GM10248 (cell line): ENCODE results near the gene RNF41.

Experiments
- CTCF ChIA-PET: fragments of 300-600 bp; sonication (Branson Sonifier 250); formaldehyde crosslinking; extraction: SDS; loops from one replicate; lab custom pipeline; 2021; ENCODE audit warnings: antibody characterized with exemption; lab: Yijun Ruan, JAX
- POLR2A ChIA-PET: fragments of 350-650 bp; sonication (Branson Sonifier 250); formaldehyde crosslinking; extraction: SDS; loops from one replicate; lab custom pipeline; 2020; ENCODE audit warnings: antibody characterized with exemption; lab: Yijun Ruan, JAX
- DNase-seq: peaks from one replicate; pipeline ENCODE4 v3.0.0; 2012; ENCODE audit errors: extremely low spot score
- CTCF ChIP-seq: IDR thresholded peaks from 2 replicates; pipeline ENCODE4 v1.5.1; 2012; ENCODE audit warnings: mild to moderate bottlenecking, low read depth; ENCODE audit errors: extremely low read depth, missing control alignments, control extremely low read depth

RNF41 gene

GRCh38 chr12:56178347-56178746 lies 43.4 kb downstream of the RNF41 start:
- ChIA-PET CTCF (interaction anchor here (1.2 to 11.9 kb wide), 6 partner anchors 11 to 60 kb away, joined by 3 to 96 read pairs (median 4); partner anchors contain the start of genes ESYT1, SMARCC2 and ZC3H10), POLR2A (no interaction called here)
- TF ChIP-seq CTCF: no peak
- DNase-seq: no peak

GRCh38 chr12:56172839-56173238 lies 48.9 kb downstream of the RNF41 start:
- ChIA-PET CTCF (interaction anchor here (1.9 to 11.9 kb wide), 2 partner anchors 17 to 46 kb away, joined by 4 to 96 read pairs; partner anchors contain the start of gene SMARCC2), POLR2A (interaction anchor here (0.7 to 1.3 kb wide), 2 partner anchors 10 to 11 kb away, joined by 3 to 4 read pairs; no protein-coding TSS in a partner anchor)
- no peak for DNase-seq
- no peak for TF ChIP-seq CTCF

GRCh38 chr12:56169229-56169759 lies 52.4 kb downstream of the RNF41 start:
- ChIA-PET CTCF (interaction anchor here (1.0 to 1.2 kb wide), 2 partner anchors 20 to 43 kb away, joined by 3 read pairs; partner anchors contain the start of gene SMARCC2), POLR2A (interaction anchor here (0.6 kb wide), 1 partner anchor 42 kb away, joined by 3 read pairs; no protein-coding TSS in a partner anchor)
- no peak for DNase-seq
- no peak for TF ChIP-seq CTCF

GRCh38 chr12:56165369-56165768 lies 56.4 kb downstream of the RNF41 start:
- no peak for TF ChIP-seq CTCF
- POLR2A ChIA-PET: interaction anchor here (0.7 to 1.8 kb wide), 3 partner anchors 10 to 260 kb away, joined by 3 to 6 read pairs (median 4); partner anchors contain the start of gene SMARCC2
- DNase-seq: no peak
- CTCF ChIA-PET: interaction anchor here (1.0 to 7.0 kb wide), 3 partner anchors 14 to 170 kb away, joined by 3 to 47 read pairs (median 5); partner anchors contain the start of gene SMARCC2

GRCh38 chr12:56164345-56164729 lies 57.4 kb downstream of the RNF41 start:
- no peak for DNase-seq
- POLR2A ChIA-PET: interaction anchor here (1.8 kb wide), 1 partner anchor 11 kb away, joined by 6 read pairs; no protein-coding TSS in a partner anchor
- CTCF ChIA-PET: interaction anchor here (1.0 to 7.0 kb wide), 4 partner anchors 15 to 169 kb away, joined by 3 to 47 read pairs (median 12); partner anchors contain the start of genes SMARCC2 and ZC3H10
- TF ChIP-seq CTCF: no peak

- POLR2A ChIA-PET: interaction anchor here (2.9 kb wide), 1 partner anchor 36 kb away, joined by 15 read pairs; the partner anchor contains the start of gene ESYT1
- TF ChIP-seq CTCF: no peak
- CTCF ChIA-PET: interaction anchor here (1.0 to 7.0 kb wide), 8 partner anchors 11 to 58 kb away, joined by 3 to 47 read pairs (median 12); partner anchors contain the start of genes ESYT1, RNF41, SMARCC2 and ZC3H10
- DNase-seq: no peak
Observed at GRCh38 chr12:56163533-56164344, 58.0 kb downstream of the RNF41 start.
